Keratinocyte (primary cell): ENCODE measurements around the gene KIF26A.

Source experiments
- EZH2 ChIP-seq: IDR thresholded peaks from one replicate; pipeline ENCODE4 v1.6.1; 2012; ENCODE audit warnings: inconsistent platforms, mild to moderate bottlenecking, low read length, moderate library complexity
- TF ChIP-seq, protein P1 (sequence below), 3 experiments: IDR thresholded peaks in 1 of 3; conservative IDR thresholded peaks in 1 of 3; optimal IDR thresholded peaks in 1 of 3; 2 replicates in 2 of 3; 3 replicates in 1 of 3; pipeline versions ENCODE3 to v1.5.1; 2011; ENCODE audit warnings: low read length in 3 of 3, mild to moderate bottlenecking in 3 of 3, moderate library complexity in 2 of 3, control low read depth in 1 of 3, inconsistent platforms in 1 of 3; ENCODE audit not compliant: insufficient read depth in 2 of 3; ENCODE audit errors: extremely low read depth in 1 of 3

DNA sequence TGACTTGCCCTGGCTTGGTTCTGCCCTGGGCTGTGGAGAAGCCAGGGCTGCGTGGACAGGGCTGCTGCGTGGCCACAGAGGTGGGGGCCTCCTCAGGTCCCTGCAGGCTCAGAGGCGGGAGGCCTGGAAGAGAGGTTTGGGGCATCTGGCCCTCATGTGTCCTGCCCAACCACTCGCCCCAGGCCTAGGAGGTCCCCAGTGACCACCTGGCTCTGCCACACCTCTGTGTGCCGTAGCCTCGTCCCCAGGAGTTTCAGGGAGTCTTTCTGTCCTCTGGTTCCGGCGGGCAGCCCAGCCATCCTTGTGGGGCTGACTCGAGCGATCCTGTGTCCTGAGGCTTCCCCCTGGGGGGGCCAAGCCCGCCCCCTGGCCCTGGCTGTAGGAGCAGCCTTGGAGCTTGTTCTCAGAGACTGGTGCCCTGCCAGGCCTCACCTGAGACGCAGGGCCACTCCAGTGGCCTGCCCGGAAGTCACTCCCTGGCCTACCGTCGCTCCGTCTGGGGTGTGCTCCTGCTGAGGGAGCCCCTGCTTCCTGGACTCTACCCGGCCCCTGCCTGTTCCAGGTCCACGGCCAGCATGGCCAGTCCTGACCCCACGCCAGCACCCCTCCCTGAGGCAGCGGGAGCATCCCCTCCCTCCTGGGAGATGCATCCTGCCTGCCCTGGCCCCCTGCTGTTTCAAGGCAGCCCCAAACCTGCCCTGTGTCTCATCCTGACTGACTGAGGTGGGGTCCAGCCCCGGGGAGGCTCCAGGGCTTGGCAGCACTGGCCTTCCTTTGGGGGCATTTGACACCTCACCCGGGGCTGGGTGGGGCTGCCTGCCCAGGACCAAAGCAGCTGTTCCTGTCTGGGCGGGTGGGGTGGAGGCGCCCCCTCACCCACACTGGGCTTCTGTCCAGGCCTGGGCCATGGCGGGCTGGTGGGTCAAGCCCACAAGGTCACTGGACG is 39.0 kb upstream of the KIF26A start:
- no peak for TF ChIP-seq EZH2
- TF ChIP-seq, protein P1, sequence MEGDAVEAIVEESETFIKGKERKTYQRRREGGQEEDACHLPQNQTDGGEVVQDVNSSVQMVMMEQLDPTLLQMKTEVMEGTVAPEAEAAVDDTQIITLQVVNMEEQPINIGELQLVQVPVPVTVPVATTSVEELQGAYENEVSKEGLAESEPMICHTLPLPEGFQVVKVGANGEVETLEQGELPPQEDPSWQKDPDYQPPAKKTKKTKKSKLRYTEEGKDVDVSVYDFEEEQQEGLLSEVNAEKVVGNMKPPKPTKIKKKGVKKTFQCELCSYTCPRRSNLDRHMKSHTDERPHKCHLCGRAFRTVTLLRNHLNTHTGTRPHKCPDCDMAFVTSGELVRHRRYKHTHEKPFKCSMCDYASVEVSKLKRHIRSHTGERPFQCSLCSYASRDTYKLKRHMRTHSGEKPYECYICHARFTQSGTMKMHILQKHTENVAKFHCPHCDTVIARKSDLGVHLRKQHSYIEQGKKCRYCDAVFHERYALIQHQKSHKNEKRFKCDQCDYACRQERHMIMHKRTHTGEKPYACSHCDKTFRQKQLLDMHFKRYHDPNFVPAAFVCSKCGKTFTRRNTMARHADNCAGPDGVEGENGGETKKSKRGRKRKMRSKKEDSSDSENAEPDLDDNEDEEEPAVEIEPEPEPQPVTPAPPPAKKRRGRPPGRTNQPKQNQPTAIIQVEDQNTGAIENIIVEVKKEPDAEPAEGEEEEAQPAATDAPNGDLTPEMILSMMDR (optimal IDR thresholded peaks at IDR 0.05 in 1 of 3, IDR thresholded peaks at IDR 0.05 in 1 of 3, conservative IDR thresholded peaks at IDR 0.05 in 1 of 3; ENCODE audit: extremely low read depth in 1 of 3, insufficient read depth in 2 of 3, low read length in 3 of 3): no peak
